A204.1 (cell line): ENCODE results near the gene TNFRSF13B.
"Not testable (repeated sequence)": the region's sequence is repeated elsewhere in the genome, so short reads cannot be mapped to it uniquely, and the experiment has no call there.

Experiments
- FAIRE-seq: peaks from 2 replicates; lab custom pipeline; 2012; peaks lifted over from hg19 to GRCh38; lab: Jason Lieb, UNC

TNFRSF13B gene

GRCh38 chr17:16925461-16926060 is 46.4 kb downstream of the TNFRSF13B start:
- FAIRE-seq: no peak

GRCh38 chr17:16924696-16925440 is 47.0 kb downstream of the TNFRSF13B start:
- no peak for FAIRE-seq

- no peak for FAIRE-seq
Observed at GRCh38 chr17:16923904-16924695, 47.8 kb downstream of the TNFRSF13B start.

GRCh38 chr17:16923097-16923903 is 48.6 kb downstream of the TNFRSF13B start:
- no peak for FAIRE-seq

GRCh38 chr17:16922386-16923096 is 49.4 kb downstream of the TNFRSF13B start:
- FAIRE-seq: no peak

- FAIRE-seq: not testable (repeated sequence)
Observed at GRCh38 chr17:16921451-16921850, 50.5 kb downstream of the TNFRSF13B start.

- FAIRE-seq: no peak
Observed at GRCh38 chr17:16920628-16921020, 51.3 kb downstream of the TNFRSF13B start.

- no peak for FAIRE-seq
Observed at GRCh38 chr17:16919663-16920627, 52.0 kb downstream of the TNFRSF13B start.

- no peak for FAIRE-seq
Observed at GRCh38 chr17:16918443-16918842, 53.5 kb downstream of the TNFRSF13B start.

GRCh38 chr17:16917671-16918394 is 54.1 kb downstream of the TNFRSF13B start:
- no peak for FAIRE-seq

- FAIRE-seq: no peak
Observed at GRCh38 chr17:16916557-16916920, 55.4 kb downstream of the TNFRSF13B start.

- FAIRE-seq: no peak
Observed at GRCh38 chr17:16915752-16916556, 56.0 kb downstream of the TNFRSF13B start.

GRCh38 chr17:16913463-16913862 is 58.5 kb downstream of the TNFRSF13B start:
- no peak for FAIRE-seq

GRCh38 chr17:16912021-16912962 is 59.6 kb downstream of the TNFRSF13B start:
- no peak for FAIRE-seq

GRCh38 chr17:16911141-16911937 is 60.6 kb downstream of the TNFRSF13B start:
- no peak for FAIRE-seq

GRCh38 chr17:16910341-16910740 is 61.6 kb downstream of the TNFRSF13B start:
- no peak for FAIRE-seq
